ENCODE results near the gene MAS1. TPM values are rescaled to one million over a fixed set of nuclear protein-coding genes. Genes with fewer than 3 reads are reported as not detected.

The MAS1 gene
- not detected in 2 replicates for total RNA-seq
- polyA plus RNA-seq = not detected in 2 replicates
- not detected in 2 replicates for polyA plus RNA-seq (2011; cell fraction: cytosol; rRNA removed)
- not detected in 2 replicates for polyA plus RNA-seq (2011; cell fraction: nucleus; rRNA removed)
- polyA plus RNA-seq (2012) = not detected in 2 replicates
- polyA minus RNA-seq = not detected in 2 replicates
- polyA minus RNA-seq (2011; cell fraction: cytosol; rRNA and poly(A)+ RNA removed) = not detected
- polyA minus RNA-seq (2011; cell fraction: nucleus; rRNA and poly(A)+ RNA removed) = not detected in 2 replicates
- not detected for Bru-seq, nascent RNA
- BruChase-seq, experiment 1, labeled RNA remaining after a 6-hour chase = not detected
- BruChase-seq, experiment 2, labeled RNA remaining after a 2-hour chase = not detected
- long read RNA-seq = 0 reads

GRCh38 chr6:159890792-159891191 is at the start of gene MAS1:
Gene MAS1 (plus strand): TSS chr6:159890988. CDS start chr6:159906956, 15,968 bp downstream.
- no peaks in the 10 kb centered on the region for H3K9me1 ChIP-seq (replicated peaks; ENCODE audit: control insufficient read depth, extremely low read depth, insufficient read depth, low read length)
- no peak for DNase-seq (ENCODE audit: low read depth, low spot score)
- intact Hi-C loops (cut with micrococcal nuclease) = no loop called here
- no peaks in the 10 kb centered on the region for H4K20me1 ChIP-seq (replicated peaks; ENCODE audit: control insufficient read depth, extremely low read depth, insufficient read depth, low read length)
- dilution Hi-C loops (cut with MboI; ENCODE audit: extremely low pct_ligation_motif_present, low sequenced_read_pairs) = no loop called here
- no peaks in the 10 kb centered on the region for H3K27me3 ChIP-seq (ENCODE audit: control insufficient read depth in 2 of 2, insufficient read depth in 2 of 2, low read length in 2 of 2)
- no peak for FAIRE-seq
- H3K79me2 ChIP-seq (ENCODE audit: control insufficient read depth, insufficient read depth, low read length) = no peaks in the 10 kb centered on the region
- ChIA-PET CTCF (interaction anchor here (0.5 kb wide), 1 partner anchor 881 kb away, joined by 3 read pairs; no protein-coding TSS in a partner anchor), POLR2A (no interaction called here)
- no peak within 1 kb of the TSS for H3K4me2 ChIP-seq (ENCODE audit: insufficient read depth, low read length)
- H3K9ac ChIP-seq (replicated peaks; ENCODE audit: extremely low read depth, insufficient read depth, low read length) = no peak within 1 kb of the TSS
- BruUV-seq (replicated peaks) = no TSS peak
- no peaks in the 10 kb centered on the region for H3K9me3 ChIP-seq (replicated peaks; ENCODE audit: control insufficient read depth, insufficient read depth, low read length)
- no peaks in the 10 kb centered on the region for H3K4me1 ChIP-seq (ENCODE audit: control insufficient read depth, extremely low read depth, insufficient read depth, low read length)
- H3K4me3 ChIP-seq (replicated peaks in 1 of 3; ENCODE audit: insufficient read depth in 1 of 3, low read depth in 1 of 3, low read length in 3 of 3) = no peak within 1 kb of the TSS
- no peak within 1 kb of the TSS for H3K27ac ChIP-seq (ENCODE audit: insufficient read depth, low read depth, low read length)
- H3K36me3 ChIP-seq (ENCODE audit: control insufficient read depth in 2 of 2, extremely low read depth in 1 of 2, insufficient read depth in 2 of 2, low read length in 2 of 2) = no peaks in the 10 kb centered on the region
- no peak within 1 kb of the TSS for H2AFZ ChIP-seq (ENCODE audit: low read depth, low read length)
- TF ChIP-seq POLR2A (IDR thresholded peaks at IDR 0.05; ENCODE audit: low read depth, low read length) = no peak
- TF ChIP-seq MAX (IDR thresholded peaks at IDR 0.05; ENCODE audit: insufficient read depth, insufficient read length) = no peak
- TF ChIP-seq EZH2 (IDR thresholded peaks at IDR 0.05; ENCODE audit: borderline replicate concordance, low read depth, low read length, severe bottlenecking) = no peak
- no peak for TF ChIP-seq JUN (IDR thresholded peaks at IDR 0.05; ENCODE audit: borderline replicate concordance, insufficient read depth, insufficient read length, low read depth)
- no peak for TF ChIP-seq GATA2 (IDR thresholded peaks at IDR 0.05; ENCODE audit: insufficient read depth, insufficient read length, low read depth, low read length)
- no peak for TF ChIP-seq CTCF (IDR thresholded peaks at IDR 0.05; ENCODE audit: extremely low read depth in 1 of 2, insufficient read depth in 1 of 2, low read depth in 1 of 2, low read length in 2 of 2)
- TF ChIP-seq POLR2AphosphoS5 (IDR thresholded peaks at IDR 0.05; ENCODE audit: insufficient read depth, low read depth, low read length) = no peak
- no peak for TF ChIP-seq MYC (IDR thresholded peaks at IDR 0.05; ENCODE audit: low read depth, low read length)
- TF ChIP-seq FOS (IDR thresholded peaks at IDR 0.05; ENCODE audit: borderline replicate concordance, insufficient read depth, low read length) = no peak
